DMS 273 (cell line): ENCODE results near the gene RAI1.
A peak's percentile ranks its signal among the peaks of the same experiment; 100 is the strongest.

ENCODE experiments used
- DNase-seq: peaks from one replicate; lab custom pipeline; 2025; ENCODE audit not compliant: unreplicated experiment; lab: John Stamatoyannopoulos, UW

RAI1 gene

DNA sequence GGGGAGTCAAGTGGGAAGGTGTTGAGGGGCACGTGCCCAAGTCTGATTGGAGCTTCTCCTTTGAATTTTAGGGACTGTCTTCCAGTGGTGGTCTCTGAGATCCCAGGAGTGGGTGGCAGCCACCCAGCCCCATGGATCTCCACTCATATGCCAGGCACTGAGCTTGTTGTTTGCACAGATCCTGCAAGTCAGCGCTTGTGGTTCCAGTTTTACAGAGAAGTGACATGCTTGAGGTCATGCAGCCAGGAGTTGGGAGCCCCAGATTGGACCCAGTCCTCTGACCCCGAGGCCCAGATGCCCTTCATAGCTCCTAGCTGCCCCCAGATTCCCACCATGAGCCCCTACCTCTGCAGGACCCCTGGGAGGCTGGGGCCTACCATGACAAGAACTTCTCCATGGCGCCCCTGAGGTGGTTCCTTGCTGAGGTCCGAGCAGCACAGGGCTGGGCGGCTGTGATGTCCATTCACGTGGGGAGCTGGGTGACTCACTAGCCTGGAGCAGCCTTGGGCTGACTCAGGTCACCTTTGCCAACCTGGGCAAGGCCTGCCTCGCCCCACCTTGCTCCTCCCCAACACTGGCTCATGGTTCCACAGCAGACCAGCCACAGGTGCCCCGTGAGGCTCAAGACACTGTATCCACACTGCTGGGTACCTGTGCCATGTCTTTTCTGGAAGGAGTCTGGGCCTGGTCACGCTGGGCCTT lies 47.4 kb downstream of the RAI1 start:
- DNase-seq: no peak

DNA sequence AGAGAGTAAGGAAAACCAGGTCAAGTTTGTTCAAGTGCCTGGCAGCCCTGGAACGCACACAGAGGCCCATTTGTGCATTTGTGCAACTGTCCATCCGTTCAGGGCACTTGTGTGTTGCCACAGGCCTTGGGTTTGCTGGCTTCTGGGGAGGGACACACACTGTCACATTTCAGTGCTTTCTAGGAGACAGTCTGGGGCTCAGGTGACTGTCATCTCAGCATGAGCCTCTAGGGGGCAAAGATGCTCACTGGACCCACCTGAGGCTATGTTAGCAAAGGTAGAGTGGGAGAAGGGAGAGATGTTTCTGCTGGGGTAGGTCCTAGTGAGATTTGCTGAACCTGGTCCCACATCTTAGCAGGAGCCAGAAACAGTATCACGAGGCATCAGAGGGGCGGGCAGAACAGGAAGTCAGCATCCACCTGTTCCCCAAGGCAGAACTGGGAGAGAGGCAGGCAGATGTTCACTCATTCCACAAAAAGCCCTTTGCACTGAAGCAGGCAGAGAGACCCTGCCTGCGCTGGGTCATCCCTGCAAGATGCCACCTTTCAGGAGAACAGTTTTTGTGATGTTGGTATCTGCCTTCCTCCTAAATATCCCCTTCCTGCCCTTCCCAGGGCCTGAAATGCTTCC lies 48.5 kb downstream of the RAI1 start:
- DNase-seq: peak; percentile 28

GRCh38 chr17:17730250-17730935 lies 49.1 kb downstream of the RAI1 start:
- no peak for DNase-seq

DNA sequence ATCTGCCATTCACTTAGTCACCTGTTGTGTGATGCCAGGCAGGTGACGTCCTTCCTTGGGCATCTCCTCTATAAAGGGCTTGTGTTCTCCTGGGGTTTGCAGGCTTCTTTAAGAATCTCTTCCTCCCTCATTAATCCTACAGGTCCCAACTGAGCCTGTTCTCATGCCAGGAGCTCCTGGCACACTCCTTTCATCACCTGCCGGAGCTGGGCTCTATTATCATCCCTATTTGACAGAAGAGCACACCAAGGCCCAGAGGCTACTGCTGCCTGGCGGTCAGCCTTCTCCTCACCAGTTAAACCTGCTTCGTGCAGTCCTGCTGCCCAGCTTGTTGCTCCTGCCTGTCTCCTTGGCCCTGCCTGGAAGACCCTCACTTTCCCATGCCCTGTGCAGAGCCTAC lies 51.2 kb downstream of the RAI1 start:
- no peak for DNase-seq

GRCh38 chr17:17732892-17733670 lies 51.8 kb downstream of the RAI1 start:
- no peak for DNase-seq

DNA sequence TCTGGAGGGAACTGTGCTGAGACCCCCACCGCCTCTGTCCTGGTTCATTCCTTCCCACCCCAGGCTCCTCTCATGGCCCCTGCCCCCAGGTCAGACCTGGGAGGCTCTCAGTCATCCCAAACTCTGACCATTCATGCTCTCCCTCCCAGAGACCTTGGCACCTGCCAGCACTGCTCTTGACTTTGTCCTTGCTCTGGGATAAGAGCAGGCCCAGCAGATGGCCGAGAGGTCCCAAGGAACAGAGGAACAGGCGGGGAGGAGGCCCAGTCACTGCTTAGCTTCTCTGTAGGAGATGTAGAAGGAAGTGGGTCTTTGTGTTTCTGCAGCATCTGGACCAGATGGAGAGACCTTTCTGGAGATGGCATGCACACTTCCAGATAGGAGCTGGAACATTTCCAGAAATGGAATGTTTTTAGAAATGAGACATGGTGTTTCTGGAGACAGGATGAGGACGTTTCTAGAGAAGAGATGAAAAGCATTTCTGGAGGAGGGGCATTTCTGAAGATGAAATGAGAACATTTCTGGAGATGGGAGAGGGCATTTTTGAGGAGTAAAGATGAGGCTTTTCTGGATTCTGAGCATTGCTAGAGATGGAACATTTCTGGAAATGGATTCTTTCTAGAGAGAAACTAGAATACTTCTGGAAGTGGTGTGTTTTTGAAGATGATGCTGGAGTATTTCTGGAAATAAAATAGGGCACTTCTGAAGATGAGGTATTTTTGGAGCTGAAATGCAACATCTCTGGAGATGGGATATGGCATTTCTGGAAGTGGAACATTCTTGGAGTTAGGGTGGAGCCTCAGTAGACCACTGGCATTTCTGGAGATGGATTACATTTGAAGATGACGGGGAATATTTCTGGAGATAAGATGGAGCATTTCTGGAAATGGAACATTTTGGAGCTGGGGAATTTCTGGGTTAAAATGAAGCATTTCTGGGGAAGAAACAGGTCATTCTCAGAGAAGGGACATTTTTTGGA lies 55.2 kb downstream of the RAI1 start:
- DNase-seq: peak; percentile 58

DNA sequence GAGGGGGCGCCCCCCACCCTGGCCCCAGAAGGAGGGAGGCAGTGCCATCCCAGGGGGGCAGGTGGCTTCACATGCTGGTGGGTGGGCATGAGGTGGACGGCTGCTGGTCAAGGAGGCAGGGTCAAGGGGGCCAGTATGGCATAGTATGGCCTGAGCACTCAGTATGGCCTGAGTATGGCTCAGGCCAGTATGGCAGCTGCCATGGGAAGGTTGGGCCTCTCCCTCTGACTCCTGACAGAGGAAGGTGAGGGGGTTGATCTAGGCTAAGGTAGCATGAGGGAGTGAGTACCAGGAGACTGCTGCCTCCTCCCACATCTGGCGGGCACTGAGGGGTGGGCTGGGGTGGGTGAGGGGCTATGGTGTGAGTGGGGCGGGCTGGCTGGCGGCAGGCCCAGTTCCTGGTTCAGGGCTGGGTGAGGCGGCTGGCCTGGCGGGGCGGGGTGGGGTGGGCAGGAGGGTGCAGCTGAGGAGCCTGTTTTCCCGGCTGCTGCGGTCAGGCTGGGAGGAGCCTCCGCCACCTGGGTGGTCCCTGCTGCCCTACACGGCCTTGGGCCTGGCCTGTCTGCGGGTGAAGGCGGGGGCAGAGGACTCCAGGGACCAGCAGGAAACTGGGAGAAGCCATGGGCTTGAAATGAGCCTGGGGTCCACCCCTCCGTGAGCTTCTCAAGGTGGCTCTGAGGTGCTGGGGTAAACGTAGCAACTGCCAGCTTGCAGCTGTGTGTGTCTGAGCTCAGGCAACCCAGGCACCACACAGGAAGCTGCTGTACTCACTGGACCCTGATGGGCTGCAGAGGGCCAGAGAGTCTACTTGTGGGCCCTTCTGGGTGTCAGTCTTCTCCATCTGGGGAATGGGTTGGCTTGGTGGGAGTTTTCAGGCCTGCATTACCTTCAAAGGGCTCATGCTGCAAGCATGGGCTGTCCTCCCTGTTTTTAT lies 57.0 kb downstream of the RAI1 start:
- peak; percentile 55 for DNase-seq

DNA sequence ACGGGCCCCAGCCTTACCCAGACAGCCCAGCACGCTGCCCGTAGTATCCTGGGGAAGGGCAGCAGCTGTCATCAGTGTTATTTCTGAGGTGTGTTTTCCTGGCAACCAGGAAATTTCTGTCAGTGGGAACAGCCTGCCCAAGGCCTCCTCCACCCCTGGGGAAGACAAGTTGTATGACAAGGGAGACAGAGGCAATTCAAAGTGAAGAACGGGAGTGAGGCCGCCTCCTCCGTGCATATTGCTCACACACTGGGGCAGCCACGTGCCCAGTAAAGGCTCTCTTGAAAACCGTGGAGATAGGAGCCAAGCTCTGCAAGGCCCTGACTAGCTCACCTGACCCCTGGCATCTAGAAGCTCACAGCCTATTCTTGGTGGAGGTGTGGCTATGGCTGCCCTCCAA lies 57.6 kb downstream of the RAI1 start:
- DNase-seq: peak; percentile 58

- DNase-seq: peak; percentile 65
Observed at GRCh38 chr17:17739388-17740066, 58.3 kb downstream of the RAI1 start.

- DNase-seq: peak; percentile 34
Observed at GRCh38 chr17:17740615-17741348, 59.5 kb downstream of the RAI1 start.

GRCh38 chr17:17741349-17742023 lies 60.2 kb downstream of the RAI1 start:
- DNase-seq: peak; percentile 71

DNA sequence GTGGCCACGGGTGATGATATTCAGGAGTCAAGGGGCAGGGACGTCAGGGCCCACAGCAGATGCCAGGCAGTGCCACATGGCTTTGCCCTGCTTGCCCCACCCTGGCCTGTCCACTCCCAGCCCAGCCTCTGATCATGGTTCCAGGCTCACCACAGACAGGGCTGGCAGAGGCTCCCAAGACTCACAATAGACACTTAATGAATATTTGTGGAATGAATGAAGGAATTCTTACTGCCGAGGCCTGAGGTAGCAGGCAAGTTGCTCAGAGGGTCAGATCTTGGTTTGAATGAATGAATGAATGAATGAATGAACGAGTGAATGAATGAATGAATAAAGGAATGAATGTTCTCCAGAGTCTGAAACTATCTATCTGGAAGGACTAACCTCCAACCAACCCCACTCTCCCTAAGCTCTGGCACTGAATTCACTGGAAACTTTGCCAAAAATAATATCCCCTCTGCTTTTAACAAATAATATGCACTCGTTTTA lies 60.9 kb downstream of the RAI1 start:
- no peak for DNase-seq

DNA sequence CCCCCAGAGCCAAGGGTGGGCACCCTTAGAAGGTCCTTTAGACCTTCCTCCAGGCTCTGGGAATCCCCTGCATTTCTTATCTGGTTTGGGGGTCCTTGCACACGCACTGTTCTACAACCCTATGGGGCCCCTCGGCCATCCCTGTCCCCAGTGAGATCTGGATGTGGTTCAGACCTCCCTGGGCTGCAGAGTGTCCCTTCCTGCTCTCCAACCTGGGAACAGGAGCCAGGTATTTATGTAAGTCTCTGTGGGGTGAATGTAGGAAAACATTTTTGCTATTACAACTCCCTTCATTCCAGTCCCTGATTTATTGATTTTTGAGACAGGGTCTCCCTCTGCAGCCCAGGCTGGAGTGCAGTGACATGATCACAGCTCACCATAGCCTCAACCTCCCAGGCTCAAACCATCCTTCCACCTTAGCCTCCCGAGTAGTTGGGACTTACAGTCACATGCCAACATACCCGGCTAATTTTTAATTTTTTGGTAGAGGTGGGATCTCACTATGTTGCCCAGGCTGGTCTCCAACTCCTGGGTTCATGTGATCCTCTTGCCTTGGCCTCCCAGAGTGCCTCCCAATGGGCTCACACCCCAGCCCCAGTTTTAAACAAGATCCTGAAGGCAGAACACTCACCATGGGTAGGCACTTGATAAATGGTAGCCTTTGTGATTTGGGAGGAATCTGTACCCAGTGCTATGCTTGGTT lies 61.6 kb downstream of the RAI1 start:
- no peak for DNase-seq

GRCh38 chr17:17743391-17744112 lies 62.3 kb downstream of the RAI1 start:
- no peak for DNase-seq

- DNase-seq: no peak
Observed at GRCh38 chr17:17744116-17744515, 62.9 kb downstream of the RAI1 start.
